NCI-H2227 (cell line): ENCODE results near the gene EVX1.

Experiments used
- DNase-seq: peaks from one replicate; lab custom pipeline; 2025; ENCODE audit not compliant: unreplicated experiment; lab: John Stamatoyannopoulos, UW

Gene EVX1

DNA sequence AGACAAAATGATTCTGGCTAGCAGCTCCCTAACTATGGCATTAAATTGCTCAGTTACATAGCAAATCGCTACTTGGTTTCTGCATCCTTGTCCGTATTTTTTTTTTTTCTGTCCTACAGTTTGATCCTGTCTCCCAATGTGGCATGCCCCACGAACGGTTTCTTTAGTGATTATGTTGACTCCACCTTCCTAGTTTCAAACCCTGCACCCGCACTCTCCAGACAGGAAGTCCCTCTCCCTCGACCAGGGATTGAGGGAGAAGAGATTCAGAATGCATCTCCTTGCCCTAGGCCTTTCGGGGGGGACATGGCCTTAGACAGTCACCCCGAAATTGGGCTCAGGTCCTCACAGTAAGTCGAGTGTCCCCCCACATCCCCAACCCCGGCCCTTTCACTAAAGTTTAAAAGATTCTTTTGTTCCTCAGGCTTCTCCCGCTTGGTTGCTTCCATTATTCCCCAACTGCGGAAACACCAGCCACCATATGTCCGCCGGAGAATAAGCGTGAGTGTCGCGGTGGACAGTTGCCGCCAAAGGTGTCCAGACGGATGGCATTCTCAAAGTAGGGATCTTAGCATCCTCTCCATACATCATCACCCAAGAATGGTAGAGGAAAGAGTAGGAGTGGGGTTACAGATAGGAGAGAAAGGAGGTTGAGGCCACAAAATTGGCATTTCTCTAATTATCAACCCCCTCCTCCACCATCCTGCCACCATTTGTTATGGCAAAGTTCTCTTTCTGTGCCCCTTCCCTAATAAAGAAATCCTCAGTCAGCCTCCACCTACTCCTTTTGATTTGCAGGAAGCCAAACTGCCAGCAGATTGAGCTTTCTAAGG is 7.3 kb downstream of the EVX1 start:
- DNase-seq: no peak

DNA sequence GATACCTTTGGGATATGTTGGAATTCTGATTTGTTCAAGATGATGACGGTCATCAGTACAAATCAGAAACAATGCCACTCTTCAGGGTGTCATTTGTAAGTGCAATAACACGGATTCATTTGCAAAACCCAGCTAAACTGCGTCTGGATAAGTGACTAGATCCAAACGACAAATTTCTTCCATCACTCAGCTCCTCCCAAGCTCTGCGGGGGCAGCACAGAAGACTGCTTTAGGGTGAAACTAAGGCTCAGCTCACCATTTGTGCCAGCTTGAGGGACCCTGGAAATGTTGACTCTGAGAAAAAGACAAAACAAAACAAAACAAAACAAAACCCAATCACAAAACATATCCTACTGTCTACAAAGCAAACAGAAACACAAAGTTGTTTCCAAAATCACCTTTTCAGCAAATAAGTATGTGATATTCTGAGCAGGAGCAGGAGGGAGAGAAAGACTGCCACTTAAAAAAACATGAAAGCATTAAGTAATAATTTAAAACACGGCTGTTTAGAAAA is 8.0 kb downstream of the EVX1 start:
- no peak for DNase-seq

- no peak for DNase-seq
Measured at GRCh38 chr7:27251136-27251651, 8.6 kb downstream of the EVX1 start.

DNA sequence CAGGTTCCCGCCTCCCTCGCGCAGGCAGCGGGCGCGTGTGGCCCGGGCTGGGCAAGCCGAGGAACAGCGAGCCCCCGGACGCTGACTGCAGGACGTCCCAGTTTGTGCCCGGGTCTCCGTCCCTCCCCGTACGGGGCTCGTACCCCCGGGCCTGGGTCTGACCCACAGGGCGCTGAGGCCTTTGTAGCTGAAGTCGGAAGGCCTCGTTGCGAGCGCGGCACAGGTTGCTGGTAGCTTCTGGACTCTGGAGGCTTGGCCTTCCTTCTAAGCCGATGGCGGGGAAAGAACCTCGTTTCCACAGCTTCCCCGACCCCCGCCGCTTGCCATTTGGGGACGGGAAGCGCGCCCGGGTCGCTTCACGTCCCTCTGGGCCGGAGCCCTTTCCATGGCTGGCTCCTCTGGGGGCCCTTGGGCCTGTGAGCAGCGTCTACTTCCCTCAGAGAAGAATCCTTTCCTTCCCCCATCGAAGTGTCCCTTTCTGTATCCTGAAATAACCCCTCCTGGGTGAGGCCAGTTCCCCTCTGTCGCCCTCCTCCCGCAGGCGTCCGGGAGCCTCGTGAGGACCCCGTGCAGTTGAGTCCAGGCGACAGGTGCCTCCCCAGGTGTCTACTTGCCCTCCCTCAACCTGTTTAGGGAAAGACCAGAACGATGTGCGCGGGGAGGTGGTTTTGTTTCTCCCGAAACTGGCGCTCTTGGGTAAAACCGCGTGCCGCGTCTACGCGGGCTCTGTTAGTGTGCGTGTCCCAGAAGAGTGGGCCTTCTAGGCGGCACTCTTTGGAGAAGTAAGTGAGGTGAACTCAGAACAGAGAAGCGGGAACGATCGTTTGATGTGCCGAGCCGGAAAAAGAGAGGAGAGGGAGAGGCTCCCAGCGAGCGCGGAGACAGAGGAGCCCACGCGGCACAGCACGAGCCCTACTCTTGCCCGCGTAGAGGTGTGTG is 9.3 kb downstream of the EVX1 start:
- DNase-seq: no peak

DNA sequence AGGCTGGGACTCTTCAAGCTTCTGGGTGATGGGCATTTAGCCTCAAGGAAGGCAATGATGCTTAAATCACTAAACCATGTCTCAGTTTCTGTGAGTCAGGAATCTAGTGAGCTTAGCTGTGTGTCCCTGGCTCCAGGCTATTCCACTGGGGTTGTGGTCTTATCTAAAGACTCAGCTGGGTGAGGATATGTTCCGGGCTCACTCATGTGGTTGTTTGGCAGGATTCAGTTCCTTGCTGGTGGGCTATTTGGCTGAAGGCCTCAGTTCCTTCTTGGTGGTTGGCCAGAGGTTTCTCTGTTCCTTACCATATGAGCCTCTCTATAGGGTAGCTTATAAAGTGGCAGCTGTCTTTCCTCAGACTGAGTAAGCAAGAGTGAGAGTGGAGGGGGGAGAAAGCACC is 12.0 kb downstream of the EVX1 start:
- no peak for DNase-seq

DNA sequence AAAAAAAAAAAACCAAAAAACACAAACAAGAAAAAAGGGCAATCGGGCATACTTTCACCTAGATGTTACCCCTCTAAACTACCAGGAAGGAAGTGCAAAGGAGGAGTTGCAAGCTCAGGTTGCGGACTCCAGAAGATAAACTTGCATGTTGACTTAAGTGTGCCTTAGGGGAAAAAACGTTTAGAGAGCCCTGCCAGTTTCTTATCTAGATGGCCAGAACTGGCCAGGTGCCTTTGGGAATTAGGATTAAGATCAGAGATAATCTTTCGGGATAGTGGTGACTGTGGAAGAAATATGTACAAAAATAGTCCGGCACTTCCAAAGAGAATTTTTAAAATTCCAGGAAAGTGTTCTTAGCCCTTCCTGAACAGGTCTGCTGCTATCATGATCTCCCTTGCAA is 17.6 kb downstream of the EVX1 start:
- DNase-seq: no peak

DNA sequence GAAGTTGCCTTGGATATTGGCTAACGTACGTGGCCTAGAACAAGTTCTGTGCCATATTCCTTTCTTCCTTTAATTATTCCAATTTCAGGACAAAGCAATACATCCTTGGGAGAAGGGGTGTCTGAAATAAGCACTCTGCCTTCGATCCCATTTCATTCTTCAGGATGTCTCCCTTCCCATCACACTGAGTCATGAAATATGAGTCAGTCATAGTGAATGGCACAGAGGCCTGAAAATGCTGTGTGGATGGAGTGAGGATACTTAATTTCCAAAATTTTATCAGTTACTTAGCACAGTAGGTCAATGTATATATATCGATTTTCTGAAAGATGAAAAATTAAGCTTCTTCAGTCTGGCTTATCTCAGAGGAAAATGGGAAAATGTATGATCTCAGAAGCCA is 19.5 kb downstream of the EVX1 start:
- no peak for DNase-seq

DNA sequence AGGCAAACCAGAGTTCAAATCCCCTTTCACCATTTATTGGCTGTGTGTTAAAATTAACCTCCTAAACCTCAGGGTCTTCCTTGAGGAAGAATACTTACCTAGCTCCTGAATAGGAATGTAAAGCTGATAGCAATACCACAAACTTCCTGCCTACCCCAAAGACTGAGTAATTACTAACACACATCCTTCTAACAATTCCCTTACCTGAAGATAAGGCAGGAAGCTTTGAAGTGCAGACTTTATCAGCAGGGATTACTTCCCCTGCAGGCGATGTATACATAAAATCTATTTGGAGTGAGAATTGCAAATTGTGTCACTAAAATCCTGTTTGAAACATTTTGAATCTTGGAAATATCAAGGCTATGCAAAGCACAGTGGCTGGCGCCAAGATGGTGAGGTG is 21.2 kb downstream of the EVX1 start:
- no peak for DNase-seq

GRCh38 chr7:27269455-27269854 is 26.9 kb downstream of the EVX1 start:
- DNase-seq: no peak

DNA sequence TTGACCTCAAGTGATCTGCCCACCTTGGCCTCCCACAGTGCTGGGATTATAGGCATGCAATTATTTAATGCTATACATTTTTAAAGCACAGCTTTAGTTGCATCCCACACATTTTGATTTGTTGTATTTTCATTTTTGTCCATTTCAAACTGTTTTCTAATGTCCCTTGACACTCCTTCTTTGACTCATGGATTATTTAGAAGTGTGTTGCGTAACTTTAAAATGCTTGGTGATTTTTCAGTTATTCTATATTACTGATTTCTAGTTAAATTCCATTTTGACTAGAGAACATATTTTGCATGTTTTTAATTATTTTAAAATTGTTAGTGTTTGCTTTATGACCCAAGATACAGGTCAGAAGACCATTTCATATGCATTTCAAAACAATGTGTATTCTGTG is 28.8 kb downstream of the EVX1 start:
- DNase-seq: no peak

DNA sequence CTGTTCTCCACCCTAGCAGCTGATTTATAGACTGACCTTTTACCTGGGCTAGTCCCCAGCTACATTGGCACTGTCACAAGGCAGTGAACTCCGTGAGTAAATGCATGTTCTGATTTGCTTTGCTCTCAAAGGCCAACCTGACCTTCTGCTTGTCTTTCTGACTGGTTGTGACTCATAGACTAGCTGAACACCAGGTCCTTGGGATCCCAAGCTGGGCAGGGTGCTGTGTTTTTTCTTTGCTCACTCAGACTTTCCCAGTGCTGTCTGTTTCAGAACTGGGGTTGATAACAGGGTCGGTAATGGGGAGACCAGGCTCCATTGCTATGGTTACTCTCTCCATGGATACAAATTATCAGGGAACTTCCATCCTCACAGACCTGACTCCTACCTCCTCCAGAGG is 35.0 kb downstream of the EVX1 start:
- DNase-seq: no peak

- DNase-seq: no peak
Measured at GRCh38 chr7:27283558-27283957, 41.0 kb downstream of the EVX1 start.

GRCh38 chr7:27295236-27295635 is 52.6 kb downstream of the EVX1 start:
- no peak for DNase-seq

- no peak for DNase-seq
Measured at GRCh38 chr7:27297356-27297755, 54.8 kb downstream of the EVX1 start.
